Left colon (tissue), 2 donors: ENCODE results near the gene SHISA9. TPM values are rescaled to one million over a fixed set of nuclear protein-coding genes. Genes with fewer than 3 reads are reported as not detected.
A peak's percentile ranks its signal among the peaks of the same experiment; 100 is the strongest.

ENCODE experiments used
- ATAC-seq: fragments of 200-7000 bp; cut with Tn5 transposase; one replicate; pipeline ENCODE4 v1.9.1; 2020; ENCODE audit warnings: mild to moderate bottlenecking, moderate library complexity
- DNase-seq, 2 donors: peaks; one replicate each; pipeline ENCODE4 v3.0.0-alpha.2; 2020
- intact Hi-C, 2 donors: fragments of 100-400 bp; cut with DNase I in 1 of 2; cut with micrococcal nuclease in 1 of 2; formaldehyde crosslinking; loops; one replicate each; pipeline versions ENCODE4 v1.11.2 to v1.14.0; 2022; cut with DNase I, micrococcal nuclease
- total RNA-seq, 2 donors: library from RNA; stranded (reverse); fragmentation: NEBNext Ultra II Directional; extraction: Animal tissue kit (Norgen Biotek cat#: 25700); gene quantifications; one replicate each; pipeline ENCODE4 v1.2.1, GENCODE V29; 2021
- donor health status: DM: no; HTN: no; CAD: no.
- donor health status: DM: yes; HTN: yes; CAD: no.

SHISA9 gene
- total RNA-seq, 2 donors from 2014 or later, result 1.5 to 2.3 TPM

DNA sequence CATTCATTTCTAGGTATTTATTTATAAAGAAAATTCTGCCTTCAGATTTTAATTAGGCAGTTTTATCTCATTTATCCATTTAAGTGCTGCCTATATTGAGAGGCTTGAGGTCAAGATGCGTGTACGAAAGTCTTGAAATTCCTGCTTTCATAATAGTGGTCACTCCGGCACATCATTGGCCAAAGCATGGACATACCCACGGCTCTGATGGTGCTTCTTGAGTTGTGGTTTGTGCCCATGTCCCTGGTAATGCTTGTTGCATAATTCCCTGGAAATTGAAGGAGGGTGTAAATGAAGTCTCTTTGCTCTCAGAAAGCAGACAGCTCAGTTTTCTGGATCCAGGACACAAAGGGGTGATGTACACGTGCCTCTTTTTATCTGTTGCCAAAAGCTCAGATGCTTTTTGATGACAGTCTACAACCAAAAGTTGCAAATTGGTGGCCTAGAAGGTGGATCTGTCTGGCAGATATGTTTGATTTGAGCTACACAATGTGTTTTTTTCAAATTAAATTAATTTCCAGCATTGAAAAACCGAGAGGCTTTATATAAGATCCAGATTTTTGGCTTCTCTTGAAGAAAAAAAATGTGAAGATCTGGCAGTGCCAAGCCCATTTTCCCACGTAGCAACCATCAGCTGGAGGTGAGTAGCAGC is 94.4 kb downstream of the SHISA9 start:
- ATAC-seq (no peak), DNase-seq (no peak)
- intact Hi-C loops, result no loop called here

DNA sequence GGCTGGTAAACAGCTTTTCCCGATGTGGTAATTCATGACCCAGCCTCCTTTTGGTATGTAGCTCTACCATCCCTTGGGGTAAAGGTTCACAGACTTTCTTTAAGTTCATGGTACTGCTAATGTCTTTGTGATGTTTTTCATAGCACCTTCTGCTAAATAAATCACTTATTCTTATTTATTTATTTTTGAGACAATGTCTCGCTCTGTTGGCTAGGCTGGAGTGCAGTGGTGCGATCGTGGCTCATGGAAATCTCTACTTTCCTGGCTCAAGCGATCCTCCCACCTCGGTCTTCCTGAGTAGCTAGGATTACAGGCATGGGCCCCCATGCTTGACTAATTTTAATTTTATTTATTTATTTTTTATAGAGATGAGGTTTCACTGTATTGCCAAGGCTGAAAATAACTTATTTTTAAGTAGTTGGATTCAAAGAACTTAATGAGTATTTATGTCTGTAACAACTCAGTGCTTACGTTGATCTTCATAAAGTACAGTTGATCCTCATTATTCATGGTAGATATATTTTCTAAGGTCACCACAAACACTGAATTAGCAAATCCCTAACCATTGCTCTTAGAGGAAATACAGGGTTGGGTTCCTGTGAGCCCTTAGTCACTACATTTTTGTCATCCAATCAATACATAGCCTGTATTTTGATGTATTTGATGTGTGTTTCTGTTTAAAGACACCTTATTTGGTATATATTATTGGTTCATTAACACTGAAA is 97.1 kb downstream of the SHISA9 start:
- ATAC-seq (no peak), DNase-seq (no peak)
- intact Hi-C loops, result no loop called here

DNA sequence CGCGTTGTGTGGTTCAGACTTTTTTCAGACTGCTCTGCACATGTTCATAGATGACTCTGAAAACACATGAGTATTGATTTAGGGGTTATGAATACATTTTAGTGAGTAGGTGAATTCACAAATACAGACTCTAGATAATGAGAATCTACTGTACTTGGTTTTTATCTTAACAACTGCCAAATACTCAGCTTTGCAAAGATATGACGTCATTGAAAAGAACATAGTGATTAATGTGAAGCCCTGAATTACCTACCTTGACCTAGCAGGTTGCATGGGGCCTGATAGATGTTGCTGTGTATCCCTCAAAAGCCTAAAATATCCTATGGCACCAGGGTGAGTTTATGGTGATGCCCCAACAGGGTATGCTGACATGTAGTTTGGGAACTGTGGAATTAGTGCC is 98.0 kb downstream of the SHISA9 start:
- no peak for DNase-seq

DNA sequence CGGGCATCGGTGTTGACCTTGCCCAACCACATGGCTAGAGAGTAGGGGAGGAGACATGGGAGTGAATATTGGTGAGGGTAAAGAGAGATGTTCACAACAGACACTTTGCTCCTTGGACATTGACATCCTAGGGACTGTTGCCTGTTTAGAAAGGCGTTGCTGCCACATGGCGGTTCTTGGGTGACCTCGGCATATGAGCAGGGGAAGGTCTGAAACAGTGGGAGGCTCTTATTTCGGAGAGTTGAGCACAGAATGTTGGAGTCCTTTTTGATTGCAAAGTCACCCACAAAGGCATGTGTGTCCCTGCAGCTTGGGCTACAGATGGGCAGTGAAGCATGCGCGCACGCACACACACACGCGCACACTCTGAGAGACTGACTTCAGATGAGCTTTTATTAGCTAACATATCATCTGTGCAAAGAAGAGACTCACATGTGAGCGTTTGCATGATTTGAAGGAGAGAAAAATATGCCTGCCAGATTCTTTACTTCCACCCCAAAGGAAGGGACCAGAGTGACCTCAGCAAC is 104.4 kb downstream of the SHISA9 start:
- DNase-seq (no peak), ATAC-seq (no peak)
- intact Hi-C loops, result no loop called here

More for the DNA sequence above, 98.0 kb downstream of the SHISA9 start:
- intact Hi-C loops, result no loop called here
- no peak for ATAC-seq

DNA sequence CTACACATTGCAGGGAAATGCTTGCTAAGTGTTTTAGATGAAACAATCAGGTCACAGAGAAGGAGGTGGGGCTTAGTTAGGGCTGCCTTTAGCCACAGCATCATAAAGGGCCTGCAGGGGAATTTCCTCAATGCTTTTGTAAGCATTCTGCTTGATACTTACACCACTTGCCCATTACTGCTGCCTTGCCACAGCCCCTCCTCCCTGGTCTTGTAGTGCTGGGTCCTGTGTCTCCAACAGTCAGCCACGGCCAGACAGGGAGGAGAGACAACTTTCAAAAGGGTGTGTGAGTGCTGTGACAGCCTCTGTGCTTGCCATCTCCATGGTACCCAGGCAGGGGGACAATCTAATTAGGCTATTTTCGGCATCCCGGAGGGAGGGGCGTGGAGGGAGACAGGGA is 111.2 kb downstream of the SHISA9 start:
- ATAC-seq (no peak), DNase-seq (no peak)
- intact Hi-C loops, result no loop called here

DNA sequence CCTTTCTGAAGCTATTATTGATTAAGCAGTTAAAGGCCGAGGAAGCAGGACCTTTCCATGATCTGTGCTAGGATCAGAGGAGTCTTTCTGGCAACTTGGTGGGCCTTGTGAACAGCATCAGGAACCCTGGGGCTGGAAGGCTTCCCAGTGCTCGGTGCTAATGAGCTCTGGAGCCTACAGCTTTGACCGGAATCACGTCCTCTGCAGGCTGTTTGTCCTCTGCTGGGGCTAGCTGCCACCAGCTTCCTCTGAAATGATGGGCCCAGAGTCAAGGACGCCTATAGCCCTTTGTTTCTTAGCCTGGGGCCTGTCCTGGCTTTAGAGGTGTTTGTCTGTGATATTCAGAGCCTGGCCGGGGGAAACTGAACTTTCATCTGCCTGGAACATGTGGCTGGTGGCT is 111.6 kb downstream of the SHISA9 start:
- intact Hi-C loops, result no loop called here
- ATAC-seq, result no peak
- no peak for DNase-seq

DNA sequence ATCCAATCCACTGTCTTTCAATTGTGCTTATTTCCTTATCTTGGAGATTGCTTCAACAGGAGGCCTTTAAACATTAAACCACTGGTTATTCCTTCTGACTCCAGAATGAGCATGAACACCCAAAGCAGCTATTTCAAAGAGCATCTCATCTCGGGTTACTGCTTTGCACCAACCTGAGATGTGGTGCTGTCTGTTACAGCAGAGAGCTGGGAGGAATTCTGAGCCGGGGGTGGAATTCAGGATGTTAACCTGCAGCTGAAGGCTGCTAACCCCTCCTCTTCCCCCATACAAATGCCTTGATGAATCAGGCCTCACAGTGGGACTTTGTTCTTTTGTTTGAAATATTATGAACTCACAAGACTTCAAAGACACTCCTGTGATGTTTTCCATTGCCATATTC is 113.1 kb downstream of the SHISA9 start:
- no peak for DNase-seq
- no peak for ATAC-seq
- intact Hi-C loops, result no loop called here

DNA sequence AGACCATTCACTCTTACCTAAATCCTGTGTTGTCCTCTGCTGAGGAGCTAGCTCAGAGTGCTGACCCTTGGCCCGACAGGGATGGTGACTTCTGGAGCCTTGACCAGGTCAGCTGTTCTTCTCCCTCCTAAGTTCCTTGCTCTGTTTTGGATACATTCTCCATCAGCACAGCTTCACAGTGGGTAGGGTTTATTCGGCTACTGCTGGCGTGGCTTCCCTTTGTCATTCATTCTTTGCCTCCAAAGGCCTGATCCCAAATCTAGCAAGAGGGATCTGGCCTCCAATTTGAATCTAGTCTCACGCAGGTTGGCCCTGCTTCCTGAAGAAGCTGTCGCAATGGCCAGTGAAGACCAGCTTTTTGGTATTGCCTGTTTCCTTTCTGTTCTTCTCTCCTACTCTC is 116.6 kb downstream of the SHISA9 start:
- ATAC-seq, result no peak
- no peak for DNase-seq
- intact Hi-C loops, result no loop called here

DNA sequence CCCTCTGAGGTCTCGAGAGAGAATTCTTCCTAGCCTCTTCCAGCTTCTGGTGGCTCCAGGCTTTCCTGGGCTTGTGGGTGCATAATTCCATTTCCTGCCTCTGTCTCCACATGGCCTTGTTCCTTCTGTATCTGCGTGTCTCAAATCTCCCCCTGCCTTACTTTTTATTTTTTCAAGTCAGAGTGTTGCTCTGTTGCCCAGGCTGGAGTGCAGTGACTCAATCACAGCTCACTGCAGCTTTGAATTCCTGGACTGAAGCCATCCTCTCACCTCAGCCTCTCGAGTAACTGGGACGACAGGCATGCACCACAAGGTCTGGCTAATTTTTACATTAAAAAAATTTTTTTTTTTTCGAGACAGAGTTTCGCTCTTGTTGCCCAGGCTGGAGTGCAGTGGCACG is 120.6 kb downstream of the SHISA9 start:
- no peak for DNase-seq
- intact Hi-C loops, result no loop called here
- ATAC-seq, result no peak

DNA sequence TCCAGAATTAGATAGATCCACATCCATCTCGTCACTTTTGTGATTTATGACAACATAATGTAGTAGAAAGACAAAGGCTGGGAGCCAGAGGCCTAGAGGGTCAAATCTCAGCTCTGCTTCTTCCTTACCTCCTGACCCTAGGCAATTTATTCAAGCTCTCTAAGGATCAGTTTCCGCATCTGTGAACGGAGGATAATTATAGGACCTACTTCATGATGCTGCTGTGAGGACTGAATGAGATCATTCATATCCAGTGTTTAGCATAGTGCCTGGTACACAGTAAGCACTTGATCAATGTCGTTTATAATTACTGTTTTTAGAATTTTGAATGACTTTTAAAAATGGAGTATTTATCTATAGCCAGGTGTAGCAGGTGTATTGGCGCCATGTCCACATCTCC is 128.4 kb downstream of the SHISA9 start:
- no peak for DNase-seq
- intact Hi-C loops, result no loop called here
- no peak for ATAC-seq

DNA sequence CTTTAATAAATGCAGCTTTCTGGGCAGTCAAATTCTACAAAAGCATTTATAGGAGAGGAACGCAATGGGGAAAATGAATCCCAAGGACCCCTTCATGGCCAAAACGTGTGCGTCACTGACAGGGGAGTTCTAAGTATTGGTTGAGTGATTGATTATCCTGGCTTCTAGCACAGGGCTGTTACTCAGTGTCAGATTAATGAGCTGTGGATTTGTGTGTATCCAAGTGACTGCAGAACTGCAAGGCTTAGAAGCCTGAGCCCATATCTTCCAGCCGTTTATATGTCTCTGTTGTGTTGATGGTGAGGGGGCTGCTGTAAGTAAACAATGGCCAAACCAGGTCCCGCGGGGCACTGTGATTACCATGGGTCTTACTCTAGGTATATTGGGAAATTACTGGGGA is 129.4 kb downstream of the SHISA9 start:
- DNase-seq (no peak), ATAC-seq (no peak)
- intact Hi-C loops, result no loop called here

DNA sequence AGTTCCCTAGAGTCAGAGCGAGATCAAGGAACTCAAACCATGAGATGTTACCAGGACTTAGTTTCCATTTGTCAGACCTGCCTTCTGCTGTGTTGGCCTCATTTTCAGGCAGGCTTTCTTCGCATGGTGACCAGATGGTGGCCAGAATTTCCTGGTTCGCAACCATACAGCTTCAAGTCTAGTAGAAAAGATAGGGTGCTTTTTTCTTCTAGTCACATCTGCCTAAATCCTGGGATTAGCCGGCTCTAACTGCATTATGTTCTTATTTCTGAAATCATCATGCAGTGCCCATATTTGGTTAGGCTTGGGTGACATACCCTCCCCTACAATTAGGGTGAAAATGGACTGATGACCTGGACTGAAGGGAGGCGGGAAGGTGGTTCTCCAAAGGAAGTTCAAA is 131.5 kb downstream of the SHISA9 start:
- DNase-seq (no peak), ATAC-seq (no peak)
- intact Hi-C loops, result no loop called here

DNA sequence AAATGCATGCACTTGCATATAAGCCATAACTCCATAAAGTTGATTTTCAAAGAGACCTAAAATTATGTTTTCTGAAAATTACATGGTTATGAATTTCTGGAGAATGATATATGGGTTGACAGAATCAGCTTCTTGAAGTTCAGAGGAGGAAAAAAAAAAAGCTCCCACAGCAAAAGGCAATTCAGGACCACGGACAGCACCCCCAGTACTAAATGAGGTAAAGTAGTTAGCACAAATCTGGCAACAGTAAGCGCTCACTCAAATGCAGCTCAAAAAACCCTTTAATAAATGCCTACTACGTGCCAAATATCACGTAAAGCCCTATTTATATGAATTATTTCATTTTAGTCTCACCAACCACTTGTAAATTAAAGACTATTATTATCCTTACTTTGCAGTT is 135.2 kb downstream of the SHISA9 start:
- intact Hi-C loops, result no loop called here
- peak in 1 of 2 donors; percentile 47 for DNase-seq
- no peak for ATAC-seq

DNA sequence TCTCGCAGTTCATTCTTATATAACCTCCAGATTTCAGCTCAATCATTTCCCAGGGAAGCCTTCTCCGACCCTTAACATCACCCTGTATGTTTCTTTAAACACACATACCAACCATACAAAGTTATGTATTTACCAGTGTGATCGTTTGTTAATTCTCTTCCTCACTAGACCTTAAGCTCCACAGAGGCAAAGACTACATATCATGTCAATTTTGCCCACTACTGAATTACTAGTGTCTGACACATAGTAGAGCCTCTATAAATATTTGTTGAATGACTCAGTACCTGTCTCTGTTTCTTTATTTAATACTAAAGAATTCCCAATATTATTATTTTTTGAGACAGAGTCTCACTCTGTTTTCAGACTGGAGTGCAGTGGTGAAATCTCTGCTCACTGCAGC is 137.2 kb downstream of the SHISA9 start:
- intact Hi-C loops, result no loop called here
- ATAC-seq (no peak), DNase-seq (no peak)

DNA sequence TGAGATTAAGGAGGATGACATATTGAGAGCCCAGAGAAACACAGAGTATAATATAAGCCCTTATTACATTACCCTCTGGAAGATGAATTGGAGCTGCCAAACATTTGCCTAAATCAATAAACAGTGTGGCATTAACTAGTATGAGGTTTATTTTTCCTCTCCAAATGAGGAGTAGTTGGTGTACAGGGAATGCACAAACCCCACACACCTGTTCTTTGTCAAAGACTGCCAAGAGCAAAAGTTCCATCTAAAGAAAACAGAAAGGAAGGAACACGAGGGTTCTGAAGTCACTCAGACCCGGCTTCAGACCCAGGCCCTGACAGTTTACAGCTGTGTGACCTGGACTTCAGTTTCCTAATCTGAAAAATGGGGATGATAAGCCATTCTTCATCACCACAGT is 138.1 kb downstream of the SHISA9 start:
- ATAC-seq (no peak), DNase-seq (no peak)
- intact Hi-C loops, result no loop called here

DNA sequence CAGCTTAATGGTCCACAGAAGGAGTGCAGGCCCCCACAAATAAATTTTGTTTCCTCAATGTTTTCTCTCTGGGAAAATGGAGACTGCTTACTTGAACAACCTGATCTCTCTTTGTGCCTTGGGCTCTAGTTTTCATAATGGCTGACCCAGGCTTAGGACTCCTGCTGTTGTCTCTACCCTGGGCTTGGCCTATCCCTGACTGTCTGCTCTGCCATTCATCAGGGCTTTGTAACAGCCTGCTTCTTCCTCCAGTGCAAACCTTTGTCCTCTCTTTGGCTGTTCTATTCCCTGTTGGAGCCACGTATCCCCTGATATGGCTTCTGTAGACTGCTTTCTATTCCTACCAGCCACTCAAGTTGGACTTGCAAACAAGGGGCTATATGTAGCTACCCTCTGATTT is 139.8 kb downstream of the SHISA9 start:
- intact Hi-C loops, result no loop called here
- DNase-seq, result no peak
- no peak for ATAC-seq

DNA sequence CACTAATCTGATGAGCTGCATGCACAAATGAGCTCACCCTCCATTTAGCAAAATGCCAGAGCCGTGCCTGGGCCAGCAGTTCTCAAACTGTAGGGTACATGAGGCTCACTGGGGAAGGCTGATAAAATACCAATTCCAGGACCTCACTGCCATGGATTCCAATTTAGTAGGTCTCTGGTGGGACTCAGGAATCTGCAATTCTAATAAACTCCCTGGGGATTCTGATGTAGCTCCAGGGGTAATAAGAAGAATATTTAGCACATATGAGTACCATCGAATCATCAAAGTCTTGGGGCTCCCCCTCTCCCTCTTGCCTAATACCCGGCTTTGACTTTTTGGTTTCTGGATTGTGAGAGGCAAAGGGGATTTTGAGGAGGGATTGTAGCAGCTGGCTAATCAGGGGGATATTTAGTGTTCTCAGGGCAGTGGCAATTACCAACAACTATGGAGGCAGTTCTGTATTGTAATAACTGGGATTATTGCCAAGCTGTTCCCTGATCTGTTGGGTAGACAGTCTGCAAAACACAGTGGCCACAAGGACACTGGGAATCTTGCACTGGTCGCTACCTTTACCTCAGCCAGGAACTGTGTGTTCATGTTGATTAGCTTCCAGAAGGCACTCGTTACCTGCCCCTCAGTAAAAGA is 140.4 kb downstream of the SHISA9 start:
- intact Hi-C loops, result no loop called here
- DNase-seq, result no peak

DNA sequence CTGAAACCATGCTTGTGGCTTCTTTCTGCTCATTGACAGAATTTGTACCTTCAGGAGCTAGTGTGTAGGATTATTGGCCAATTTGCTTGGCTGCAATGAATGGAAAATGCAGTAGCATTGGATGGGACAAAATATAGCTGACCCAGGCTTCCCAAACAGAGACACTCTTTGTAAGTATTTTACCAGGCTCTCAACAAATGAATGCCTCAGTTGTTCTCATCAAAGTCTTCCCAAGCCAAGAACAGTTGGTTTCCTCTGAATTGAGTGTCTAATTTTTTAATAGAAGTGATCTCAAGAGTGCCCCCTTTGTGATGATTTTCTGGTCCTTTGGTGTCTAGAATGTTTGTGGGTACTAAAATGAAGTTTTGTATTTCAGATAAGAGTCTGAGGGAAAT is 140.9 kb downstream of the SHISA9 start:
- no peak for DNase-seq
- ATAC-seq, result no peak
- intact Hi-C loops, result no loop called here

More for the DNA sequence above, 140.4 kb downstream of the SHISA9 start:
- no peak for ATAC-seq

DNA sequence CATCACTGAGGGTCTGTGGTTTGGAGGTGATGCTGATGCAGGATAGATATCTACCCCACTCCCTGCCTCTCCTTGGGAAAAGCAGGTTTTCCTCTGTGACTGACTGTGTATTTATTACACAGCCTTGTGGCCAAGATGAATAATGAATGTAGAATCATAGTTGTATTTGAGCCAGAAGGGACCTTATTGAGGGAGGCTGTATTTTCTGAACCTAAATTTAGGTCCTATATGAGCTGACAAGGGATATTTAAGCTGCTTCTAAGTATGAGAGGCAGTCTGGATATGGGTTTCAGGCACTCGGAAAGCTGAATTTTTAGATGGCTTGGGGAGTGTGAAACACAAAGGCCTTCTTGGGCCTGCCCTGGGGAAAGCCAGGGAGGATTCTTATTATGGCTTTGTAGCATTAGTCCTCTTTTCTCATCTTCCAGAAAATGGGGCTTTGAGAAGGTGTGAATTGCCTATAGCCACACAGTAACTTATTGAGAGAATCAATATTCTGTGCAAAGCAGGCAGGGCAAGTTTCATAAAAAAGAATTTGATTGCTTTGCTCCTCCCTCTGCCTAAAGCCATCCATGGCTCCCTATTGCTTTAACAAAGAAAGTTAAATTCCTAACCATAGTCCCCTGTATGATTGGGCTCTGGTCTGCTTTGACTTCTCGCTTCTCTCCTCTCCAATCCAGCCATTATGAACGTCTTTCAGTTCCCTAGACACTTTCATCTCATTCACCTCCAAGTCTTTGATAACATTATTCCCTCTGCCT is 144.8 kb downstream of the SHISA9 start:
- DNase-seq (no peak), ATAC-seq (no peak)
- intact Hi-C loops, result no loop called here

DNA sequence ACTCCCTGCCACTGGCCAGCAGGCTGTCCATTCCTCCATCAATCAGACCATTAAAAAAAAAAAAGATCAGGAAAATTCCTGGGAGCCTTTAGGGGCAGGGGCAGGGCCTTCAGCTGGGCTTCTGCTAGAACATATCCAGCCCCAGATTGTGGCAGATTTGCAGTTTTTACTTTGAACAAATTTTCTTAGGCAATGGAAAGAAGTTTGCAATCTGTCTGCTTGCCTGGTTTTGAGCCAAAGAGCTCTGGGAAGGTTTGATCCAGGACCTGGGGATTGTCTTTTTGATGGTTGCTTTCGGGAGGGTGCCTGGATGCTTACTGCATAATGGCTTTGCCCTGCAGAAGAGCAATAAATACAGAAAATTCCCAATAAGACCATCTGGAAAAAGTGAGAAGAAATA is 145.9 kb downstream of the SHISA9 start:
- no peak for DNase-seq
- intact Hi-C loops, result no loop called here
- no peak for ATAC-seq
